Prostate gland (tissue), 2 donors: Measurements from ENCODE around the gene ZP1.
"Not testable (repeated sequence)": the region's sequence is repeated elsewhere in the genome, so short reads cannot be mapped to it uniquely, and the experiment has no call there.

Source experiments
- POLR2A ChIP-seq: fragments of 450-650 bp; IDR thresholded peaks from one replicate; pipeline ENCODE4 v1.6.1; 2016; ENCODE audit warnings: antibody characterized with exemption, mild to moderate bottlenecking
- POLR2AphosphoS5 ChIP-seq: sonication (generic); formaldehyde crosslinking; IDR thresholded peaks from one replicate; pipeline ENCODE4 v1.6.1; 2017; ENCODE audit warnings: antibody characterized with exemption
- TF ChIP-seq, protein P1 (sequence below), 4 experiments: fragments of 200-600 bp in 2 of 4; fragments of 450-650 bp in 2 of 4; sonication (generic) in 2 of 4; IDR thresholded peaks; 1 replicate in 3 of 4; 2 replicates in 1 of 4; pipeline ENCODE4 v1.5.1; 2016 to 2019; ENCODE audit warnings: antibody characterized with exemption in 4 of 4, mild to moderate bottlenecking in 2 of 4, moderate library complexity in 2 of 4

DNA sequence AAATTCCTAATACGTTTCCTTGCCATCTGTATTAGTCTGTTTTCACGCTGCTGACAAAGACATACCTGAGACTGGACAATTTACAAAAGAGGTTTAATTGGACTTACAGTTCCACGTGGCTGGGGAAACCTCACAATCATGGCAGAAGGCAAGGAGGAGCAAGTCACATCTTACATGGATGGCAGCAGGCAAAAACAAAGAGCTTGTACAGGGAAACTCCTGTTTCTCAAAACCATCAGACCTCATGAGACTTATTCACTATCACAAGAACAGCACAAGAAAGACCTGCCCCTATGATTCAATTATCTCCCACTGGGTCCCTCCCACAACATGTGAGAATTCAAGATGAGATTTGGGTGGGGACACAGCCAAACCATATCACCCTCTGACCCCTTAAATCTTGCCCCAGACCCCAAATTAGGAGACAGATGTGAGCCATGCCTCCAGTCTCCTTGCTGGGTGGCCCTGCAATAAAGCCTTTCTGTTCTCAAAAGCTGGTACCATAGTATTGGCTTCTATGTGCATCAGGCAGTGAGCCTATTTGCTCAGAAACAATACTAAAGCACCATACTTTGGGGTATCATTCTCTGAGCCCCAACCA is 42.4 kb downstream of the ZP1 start:
- TF ChIP-seq, protein P1, sequence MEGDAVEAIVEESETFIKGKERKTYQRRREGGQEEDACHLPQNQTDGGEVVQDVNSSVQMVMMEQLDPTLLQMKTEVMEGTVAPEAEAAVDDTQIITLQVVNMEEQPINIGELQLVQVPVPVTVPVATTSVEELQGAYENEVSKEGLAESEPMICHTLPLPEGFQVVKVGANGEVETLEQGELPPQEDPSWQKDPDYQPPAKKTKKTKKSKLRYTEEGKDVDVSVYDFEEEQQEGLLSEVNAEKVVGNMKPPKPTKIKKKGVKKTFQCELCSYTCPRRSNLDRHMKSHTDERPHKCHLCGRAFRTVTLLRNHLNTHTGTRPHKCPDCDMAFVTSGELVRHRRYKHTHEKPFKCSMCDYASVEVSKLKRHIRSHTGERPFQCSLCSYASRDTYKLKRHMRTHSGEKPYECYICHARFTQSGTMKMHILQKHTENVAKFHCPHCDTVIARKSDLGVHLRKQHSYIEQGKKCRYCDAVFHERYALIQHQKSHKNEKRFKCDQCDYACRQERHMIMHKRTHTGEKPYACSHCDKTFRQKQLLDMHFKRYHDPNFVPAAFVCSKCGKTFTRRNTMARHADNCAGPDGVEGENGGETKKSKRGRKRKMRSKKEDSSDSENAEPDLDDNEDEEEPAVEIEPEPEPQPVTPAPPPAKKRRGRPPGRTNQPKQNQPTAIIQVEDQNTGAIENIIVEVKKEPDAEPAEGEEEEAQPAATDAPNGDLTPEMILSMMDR (IDR thresholded peaks at IDR 0.05) = not testable (repeated sequence)
- TF ChIP-seq POLR2A, POLR2AphosphoS5: not testable (repeated sequence)
